Ishikawa (cell line): ENCODE measurements around the gene TPM1.
A peak's percentile ranks its signal among the peaks of the same experiment; 100 is the strongest.

Source experiments
- CEBPB ChIP-seq: IDR thresholded peaks from 2 replicates; pipeline ENCODE4 v1.6.1; 2012
- CREB1 ChIP-seq: IDR thresholded peaks from 2 replicates; pipeline ENCODE4 v1.6.1; 2012; ENCODE audit warnings: low read depth
- EGR1 ChIP-seq: IDR thresholded peaks from 2 replicates; pipeline ENCODE4 v1.6.1; 2012
- EP300 ChIP-seq: IDR thresholded peaks from 2 replicates; pipeline ENCODE4 v1.6.1; 2012; ENCODE audit warnings: borderline replicate concordance
- FOXM1 ChIP-seq: IDR thresholded peaks from 2 replicates; pipeline ENCODE4 v1.6.1; 2012; ENCODE audit warnings: low read depth, borderline replicate concordance
- NFIC ChIP-seq: IDR thresholded peaks from 2 replicates; pipeline ENCODE4 v1.6.1; 2012
- RAD21 ChIP-seq: IDR thresholded peaks from 2 replicates; pipeline ENCODE4 v1.6.1; 2012; ENCODE audit warnings: low read depth
- TAF1 ChIP-seq: IDR thresholded peaks from 2 replicates; pipeline ENCODE4 v1.6.1; 2012; ENCODE audit warnings: low read depth, mild to moderate bottlenecking
- TCF12 ChIP-seq: IDR thresholded peaks from 2 replicates; pipeline ENCODE4 v1.6.1; 2012; ENCODE audit warnings: low read depth
- TEAD4 ChIP-seq: IDR thresholded peaks from 2 replicates; pipeline ENCODE4 v1.6.1; 2012
- YY1 ChIP-seq: IDR thresholded peaks from 2 replicates; pipeline ENCODE4 v1.6.1; 2012; ENCODE audit warnings: low read depth
- ZBTB7A ChIP-seq: IDR thresholded peaks from 2 replicates; pipeline ENCODE4 v1.6.1; 2012; ENCODE audit warnings: low read depth
- TF ChIP-seq, protein P1 (sequence below): IDR thresholded peaks from 2 replicates; pipeline ENCODE4 v1.6.1; 2012
- TF ChIP-seq, protein P2 (sequence below): IDR thresholded peaks from 2 replicates; pipeline ENCODE4 v1.6.1; 2012; ENCODE audit warnings: low read depth, mild to moderate bottlenecking
- TF ChIP-seq, protein P3 (sequence below): IDR thresholded peaks from 2 replicates; pipeline ENCODE4 v1.6.1; 2012

Gene TPM1

DNA sequence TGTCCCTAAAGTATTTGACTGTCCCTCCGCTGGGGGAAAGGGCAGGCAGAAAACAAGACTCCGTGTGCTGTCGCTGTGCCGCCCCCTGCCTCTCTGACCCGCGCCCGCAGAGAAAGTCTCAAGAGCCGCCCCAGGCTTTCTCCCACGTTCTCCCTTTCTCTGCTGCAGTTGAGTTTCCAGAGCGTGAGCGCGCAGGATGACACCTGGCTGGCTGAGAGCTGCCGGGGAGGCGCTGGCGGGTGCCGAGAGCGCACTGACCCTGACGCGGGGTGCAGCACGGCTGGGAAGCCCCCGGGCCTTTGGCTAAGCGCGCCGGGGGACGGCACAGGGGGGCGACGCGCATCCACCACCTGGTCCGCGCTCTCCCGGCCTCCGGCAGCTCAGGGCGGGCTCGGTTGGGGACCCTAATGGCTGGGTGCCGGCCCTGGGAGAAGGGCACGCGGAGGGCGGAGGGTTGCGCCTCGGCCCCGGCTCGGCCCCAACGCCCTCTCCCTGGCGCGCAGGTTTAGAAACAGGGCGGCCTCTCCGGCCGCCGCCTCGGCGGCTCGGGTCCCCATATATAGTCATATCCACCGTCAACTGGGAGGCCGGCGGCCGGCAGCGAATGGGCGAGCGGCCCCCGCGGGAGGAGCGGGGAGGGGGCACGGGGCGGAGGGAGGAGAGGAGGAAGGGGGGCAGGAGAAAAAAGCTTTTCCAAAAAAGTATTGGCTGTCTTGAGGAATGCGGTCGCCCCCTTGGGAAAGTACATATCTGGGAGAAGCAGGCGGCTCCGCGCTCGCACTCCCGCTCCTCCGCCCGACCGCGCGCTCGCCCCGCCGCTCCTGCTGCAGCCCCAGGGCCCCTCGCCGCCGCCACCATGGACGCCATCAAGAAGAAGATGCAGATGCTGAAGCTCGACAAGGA is at the start of gene TPM1:
TSS of gene TPM1 (plus strand) at position 774 of the 903 bp plus-strand sequence. CDS start at position 857, 83 bp downstream.
- TF ChIP-seq EGR1 (no peak), ZBTB7A (peak; percentile 58; the same call in 1 of the 2 replicates), CEBPB (no peak), NFIC (no peak), YY1 (peak; percentile 66; the same call in 1 of the 2 replicates), TAF1 (peak; percentile 57; the same call in 1 of the 2 replicates), CREB1 (no peak), TEAD4 (peak; percentile 64), TCF12 (peak; percentile 46; the same call in 1 of the 2 replicates), FOXM1 (no peak), RAD21 (no peak; the same call in 1 of the 2 replicates), EP300 (peak; percentile 48)
- TF ChIP-seq, protein P1, sequence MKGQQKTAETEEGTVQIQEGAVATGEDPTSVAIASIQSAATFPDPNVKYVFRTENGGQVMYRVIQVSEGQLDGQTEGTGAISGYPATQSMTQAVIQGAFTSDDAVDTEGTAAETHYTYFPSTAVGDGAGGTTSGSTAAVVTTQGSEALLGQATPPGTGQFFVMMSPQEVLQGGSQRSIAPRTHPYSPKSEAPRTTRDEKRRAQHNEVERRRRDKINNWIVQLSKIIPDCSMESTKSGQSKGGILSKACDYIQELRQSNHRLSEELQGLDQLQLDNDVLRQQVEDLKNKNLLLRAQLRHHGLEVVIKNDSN, result no peak
- TF ChIP-seq, protein P2, sequence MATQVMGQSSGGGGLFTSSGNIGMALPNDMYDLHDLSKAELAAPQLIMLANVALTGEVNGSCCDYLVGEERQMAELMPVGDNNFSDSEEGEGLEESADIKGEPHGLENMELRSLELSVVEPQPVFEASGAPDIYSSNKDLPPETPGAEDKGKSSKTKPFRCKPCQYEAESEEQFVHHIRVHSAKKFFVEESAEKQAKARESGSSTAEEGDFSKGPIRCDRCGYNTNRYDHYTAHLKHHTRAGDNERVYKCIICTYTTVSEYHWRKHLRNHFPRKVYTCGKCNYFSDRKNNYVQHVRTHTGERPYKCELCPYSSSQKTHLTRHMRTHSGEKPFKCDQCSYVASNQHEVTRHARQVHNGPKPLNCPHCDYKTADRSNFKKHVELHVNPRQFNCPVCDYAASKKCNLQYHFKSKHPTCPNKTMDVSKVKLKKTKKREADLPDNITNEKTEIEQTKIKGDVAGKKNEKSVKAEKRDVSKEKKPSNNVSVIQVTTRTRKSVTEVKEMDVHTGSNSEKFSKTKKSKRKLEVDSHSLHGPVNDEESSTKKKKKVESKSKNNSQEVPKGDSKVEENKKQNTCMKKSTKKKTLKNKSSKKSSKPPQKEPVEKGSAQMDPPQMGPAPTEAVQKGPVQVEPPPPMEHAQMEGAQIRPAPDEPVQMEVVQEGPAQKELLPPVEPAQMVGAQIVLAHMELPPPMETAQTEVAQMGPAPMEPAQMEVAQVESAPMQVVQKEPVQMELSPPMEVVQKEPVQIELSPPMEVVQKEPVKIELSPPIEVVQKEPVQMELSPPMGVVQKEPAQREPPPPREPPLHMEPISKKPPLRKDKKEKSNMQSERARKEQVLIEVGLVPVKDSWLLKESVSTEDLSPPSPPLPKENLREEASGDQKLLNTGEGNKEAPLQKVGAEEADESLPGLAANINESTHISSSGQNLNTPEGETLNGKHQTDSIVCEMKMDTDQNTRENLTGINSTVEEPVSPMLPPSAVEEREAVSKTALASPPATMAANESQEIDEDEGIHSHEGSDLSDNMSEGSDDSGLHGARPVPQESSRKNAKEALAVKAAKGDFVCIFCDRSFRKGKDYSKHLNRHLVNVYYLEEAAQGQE, result no peak
- TF ChIP-seq, protein P3, sequence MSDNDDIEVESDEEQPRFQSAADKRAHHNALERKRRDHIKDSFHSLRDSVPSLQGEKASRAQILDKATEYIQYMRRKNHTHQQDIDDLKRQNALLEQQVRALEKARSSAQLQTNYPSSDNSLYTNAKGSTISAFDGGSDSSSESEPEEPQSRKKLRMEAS, result peak; percentile 44; the same call in 1 of the 2 replicates

DNA sequence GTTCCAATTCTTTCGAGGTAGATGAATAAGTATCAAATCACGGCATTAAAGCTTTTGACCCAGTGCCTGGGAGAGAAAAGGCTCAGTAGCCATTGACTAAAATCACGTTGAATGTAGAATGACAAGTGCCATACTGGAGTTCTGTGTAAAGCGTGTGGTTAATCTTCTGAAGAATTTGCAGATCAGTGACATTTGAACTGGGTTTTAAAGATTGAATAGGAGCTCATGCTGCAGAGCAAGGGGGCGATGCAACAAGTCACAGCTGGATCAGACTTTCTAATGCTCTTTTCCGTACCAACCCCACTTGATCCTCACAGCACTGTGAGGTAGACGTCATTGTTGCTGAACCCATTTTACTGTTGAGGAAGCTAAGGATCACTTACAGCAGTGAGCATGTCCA is 49.5 kb upstream of the TPM1 start:
- TF ChIP-seq FOXM1 (no peak), EP300 (no peak), TCF12 (no peak), CREB1 (no peak), NFIC (no peak)
- TF ChIP-seq, protein P3, result no peak
- TF ChIP-seq, protein P1, result no peak

DNA sequence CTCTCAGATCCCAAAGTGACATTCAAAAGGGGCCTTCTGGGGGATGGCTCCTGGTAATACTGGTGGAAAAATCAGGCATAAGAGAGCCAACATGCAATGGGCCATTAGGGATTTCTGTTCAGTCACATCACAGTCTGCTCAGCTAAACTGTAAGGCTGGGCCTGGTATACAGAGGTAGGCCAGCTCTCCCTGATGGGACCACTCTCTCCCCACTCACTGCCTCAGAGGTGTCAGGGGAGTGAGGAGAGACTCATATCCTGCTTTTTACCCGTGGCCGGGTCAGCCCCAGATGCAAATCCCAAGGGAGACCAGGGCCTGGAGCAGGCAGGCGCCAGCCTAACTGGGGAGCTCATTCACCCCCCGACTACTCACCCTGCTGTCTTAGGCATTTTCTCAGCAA is 48.1 kb upstream of the TPM1 start:
- TF ChIP-seq, protein P2, result no peak
- TF ChIP-seq NFIC (no peak), TAF1 (no peak), TEAD4 (no peak), YY1 (no peak), CREB1 (no peak)
- TF ChIP-seq, protein P3, result no peak

DNA sequence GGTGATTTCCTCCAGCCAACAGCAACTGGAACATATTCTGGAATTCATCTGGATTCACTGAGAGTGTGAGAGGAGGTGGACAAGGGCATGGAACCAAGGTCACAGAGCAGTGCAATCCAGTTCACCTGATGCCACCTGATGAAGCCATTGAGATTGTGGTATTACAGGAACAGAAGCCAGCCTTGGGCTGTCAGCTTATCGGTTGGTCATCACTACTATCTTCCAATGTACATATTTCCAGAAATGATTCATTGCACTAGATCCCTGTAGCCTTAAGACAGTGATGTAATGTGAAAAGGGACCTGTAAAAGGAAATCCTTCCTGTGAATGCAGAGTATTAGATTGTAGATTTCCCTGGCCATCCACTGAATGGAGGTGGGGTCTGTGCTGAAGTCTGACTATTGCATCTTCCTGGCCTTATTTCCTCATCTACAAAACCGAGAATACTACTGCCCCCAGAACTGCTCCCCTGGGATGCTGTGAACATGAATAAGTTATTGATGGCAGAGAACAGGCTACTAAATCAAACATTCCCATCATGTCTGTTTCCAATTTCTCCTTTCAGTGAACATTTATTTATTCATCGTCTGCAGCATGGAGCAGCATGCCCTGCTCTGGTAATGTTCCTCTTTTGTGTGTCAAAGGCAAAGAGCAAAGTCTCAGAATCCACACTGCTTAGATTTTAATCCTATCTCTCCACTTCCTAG is 47.4 kb upstream of the TPM1 start:
- TF ChIP-seq TCF12 (no peak), YY1 (no peak), FOXM1 (no peak), ZBTB7A (no peak)
- TF ChIP-seq, protein P1, result no peak

DNA sequence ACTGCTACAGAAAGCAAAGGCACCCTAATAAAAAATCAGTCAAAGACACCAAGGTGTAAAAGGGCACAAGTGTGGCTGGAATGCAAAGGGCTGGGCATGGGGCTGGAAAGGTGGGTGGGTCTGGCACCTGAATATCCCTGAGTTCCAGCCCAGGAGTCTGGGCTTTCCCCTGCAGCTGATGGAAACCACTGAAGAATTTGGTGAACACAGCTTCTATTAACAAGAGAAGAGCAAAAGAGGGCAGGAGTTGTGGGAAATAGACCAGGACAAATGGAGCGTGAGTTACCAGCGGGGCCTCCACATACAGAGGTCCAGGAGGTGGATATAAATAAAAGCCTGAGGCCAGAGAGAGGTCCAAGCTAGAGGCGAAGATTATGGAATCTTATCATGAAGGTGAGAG is 45.1 kb upstream of the TPM1 start:
- TF ChIP-seq, protein P3, result no peak
- TF ChIP-seq CEBPB, result no peak
- no peak for TF ChIP-seq TAF1
- no peak for TF ChIP-seq YY1
- TF ChIP-seq, protein P1, result no peak
- TF ChIP-seq TCF12, result no peak
- no peak for TF ChIP-seq RAD21
- TF ChIP-seq EP300, result no peak
